ENCODE measurements around the gene PHLDB3. TPM values are rescaled to one million over a fixed set of nuclear protein-coding genes. Genes with fewer than 3 reads are reported as not detected.
"Not testable (repeated sequence)": the region's sequence is repeated elsewhere in the genome, so short reads cannot be mapped to it uniquely, and the experiment has no call there.

Gene PHLDB3
- total RNA-seq, result 10 to 100 TPM; 19.8 to 22.1 TPM

DNA sequence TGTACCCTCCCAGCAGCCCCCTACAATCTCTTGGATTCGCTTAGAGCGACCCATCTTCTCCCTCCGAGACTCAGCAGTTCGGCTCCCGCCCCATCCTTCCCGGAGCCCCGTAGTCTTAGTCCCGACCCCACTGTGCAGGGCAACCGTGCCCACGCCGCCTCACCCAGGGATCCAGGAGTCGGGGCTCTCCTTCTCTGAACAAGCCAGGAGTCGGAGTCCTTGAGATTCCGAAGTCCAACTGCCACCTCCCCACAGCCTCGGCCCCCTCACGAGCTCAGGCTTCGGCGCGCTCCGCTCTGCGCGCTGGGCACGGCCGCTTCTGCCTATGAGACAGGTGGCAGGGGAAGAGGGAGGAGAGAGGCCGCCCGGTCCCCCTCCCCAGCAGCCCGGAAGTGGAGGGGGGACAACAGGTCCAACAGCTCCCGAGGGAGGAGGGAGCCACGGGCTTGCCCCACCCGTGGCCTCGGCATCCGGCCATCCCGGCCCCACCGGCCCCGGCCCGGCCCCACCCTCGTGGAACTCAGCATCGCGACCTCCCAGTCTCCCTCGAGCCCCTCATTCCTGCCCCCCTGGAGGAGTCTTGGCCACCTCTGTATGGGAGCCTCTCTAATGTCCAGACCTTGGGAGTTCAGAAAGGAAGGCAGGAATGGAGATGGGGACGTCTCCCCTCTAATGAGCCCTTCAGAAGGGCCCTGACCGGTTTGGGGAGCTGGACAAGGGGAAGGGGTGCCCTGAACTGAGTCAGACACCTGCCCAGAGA lies at the start of gene PHLDB3:
PHLDB3 (minus strand) TSS at position 321 of the 760 bp plus-strand sequence. CDS start 628 bp downstream, outside the sequence.
- Mint-ChIP-seq H3K27ac (peak within 1 kb of the TSS; percentile 91), H3K4me1 (peaks cover 15% of the 10 kb centered on the region), H3K9me3 (no peaks in the 10 kb centered on the region), H3K27me3 (no peaks in the 10 kb centered on the region), H3K36me3 (peaks cover 4% of the 10 kb centered on the region), H3K4me3 (peak within 1 kb of the TSS; percentile 86)
- POLR2A ChIA-PET, result interaction anchor here (0.7 to 3.9 kb wide), 14 partner anchors 9 to 90 kb away, joined by 3 to 26 read pairs (median 6); partner anchors contain the start of genes LYPD3 and ZNF575
- ATAC-seq (ENCODE audit: low read depth) (peak; percentile 50), DNase-seq (no peak)

DNA sequence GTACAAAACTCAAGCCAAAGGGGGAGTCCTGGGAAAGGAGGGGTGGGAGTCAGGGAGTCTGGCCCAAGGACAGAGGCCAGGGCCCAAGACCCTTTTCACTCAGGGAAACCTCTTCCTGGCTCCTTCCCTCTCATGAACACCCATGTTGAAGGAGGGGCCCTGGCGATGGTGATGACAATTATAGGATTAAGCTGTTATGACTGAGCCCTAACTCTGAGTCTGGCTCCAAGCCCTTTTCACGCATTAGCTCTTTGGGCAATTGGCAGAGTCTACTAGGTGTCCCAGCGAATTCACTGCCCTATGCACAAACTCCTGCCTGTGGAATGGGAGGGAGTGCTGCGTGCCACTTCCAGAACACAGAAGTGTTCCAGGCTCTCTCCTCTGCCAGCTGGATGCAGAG lies 49.1 kb upstream of the PHLDB3 start:
- H3K27ac Mint-ChIP-seq, result no peak overlapping the region
- H3K36me3 Mint-ChIP-seq, result peaks cover 11% of the 10 kb centered on the region
- no peak for DNase-seq
- no peaks in the 10 kb centered on the region for H3K9me3 Mint-ChIP-seq
- no peak for ATAC-seq (ENCODE audit: low read depth)
- no peak overlapping the region for H3K4me3 Mint-ChIP-seq
- POLR2A ChIA-PET, result interaction anchor here (2.5 kb wide), 1 partner anchor 20 kb away, joined by 14 read pairs; the partner anchor contains the start of gene ZNF575
- no peaks in the 10 kb centered on the region for H3K27me3 Mint-ChIP-seq
- H3K4me1 Mint-ChIP-seq, result peaks cover 4% of the 10 kb centered on the region

DNA sequence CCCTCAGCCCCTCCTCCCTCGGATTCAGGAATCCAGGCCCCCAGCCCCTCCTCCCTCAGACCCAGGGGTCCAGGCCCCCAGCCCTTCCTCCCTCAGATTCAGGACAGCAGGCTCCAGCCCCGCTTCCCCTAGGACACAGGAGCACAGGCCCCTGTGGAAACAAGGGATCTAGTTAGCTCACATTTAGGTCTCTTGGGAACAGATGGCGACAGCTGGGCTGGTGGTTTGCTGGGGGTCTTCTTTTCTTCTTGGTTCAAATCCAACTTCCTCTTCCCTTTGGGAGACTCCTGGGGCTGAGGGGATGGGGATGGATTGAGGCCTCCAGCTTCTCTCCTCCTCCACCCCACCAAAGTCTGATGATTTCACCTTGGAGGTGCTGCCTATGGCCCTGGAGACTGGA lies 48.1 kb upstream of the PHLDB3 start:
- Mint-ChIP-seq H3K4me3 (no peak overlapping the region), H3K9me3 (no peaks in the 10 kb centered on the region), H3K4me1 (peaks cover 4% of the 10 kb centered on the region), H3K36me3 (peaks cover 11% of the 10 kb centered on the region), H3K27me3 (no peaks in the 10 kb centered on the region), H3K27ac (no peak overlapping the region)
- POLR2A ChIA-PET, result interaction anchor here (1.2 kb wide), 1 partner anchor 20 kb away, joined by 3 read pairs; the partner anchor contains the start of gene ZNF575
- ATAC-seq (ENCODE audit: low read depth), result no peak
- DNase-seq, result no peak

DNA sequence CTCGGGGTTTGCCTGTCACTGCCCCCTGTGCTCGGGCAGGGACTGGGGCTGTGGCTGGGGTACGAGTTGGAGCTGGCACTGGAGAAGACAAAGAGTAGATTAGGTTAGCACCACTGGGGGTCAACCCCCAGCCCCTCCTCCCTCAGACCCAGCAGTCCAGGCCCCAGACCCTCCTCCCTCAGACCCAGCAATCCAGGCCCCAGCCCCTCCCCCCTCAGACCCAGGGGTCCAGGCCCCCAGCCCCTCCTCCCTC lies 47.6 kb upstream of the PHLDB3 start:
- peaks cover 4% of the 10 kb centered on the region for H3K4me1 Mint-ChIP-seq
- H3K27me3 Mint-ChIP-seq, result no peaks in the 10 kb centered on the region
- peaks cover 11% of the 10 kb centered on the region for H3K36me3 Mint-ChIP-seq
- H3K9me3 Mint-ChIP-seq, result no peaks in the 10 kb centered on the region
- ATAC-seq (ENCODE audit: low read depth) (no peak), DNase-seq (no peak)
- POLR2A ChIA-PET, result interaction anchor here (1.2 kb wide), 1 partner anchor 19 kb away, joined by 3 read pairs; the partner anchor contains the start of gene ZNF575
- H3K4me3 Mint-ChIP-seq, result no peak overlapping the region
- H3K27ac Mint-ChIP-seq, result no peak overlapping the region

DNA sequence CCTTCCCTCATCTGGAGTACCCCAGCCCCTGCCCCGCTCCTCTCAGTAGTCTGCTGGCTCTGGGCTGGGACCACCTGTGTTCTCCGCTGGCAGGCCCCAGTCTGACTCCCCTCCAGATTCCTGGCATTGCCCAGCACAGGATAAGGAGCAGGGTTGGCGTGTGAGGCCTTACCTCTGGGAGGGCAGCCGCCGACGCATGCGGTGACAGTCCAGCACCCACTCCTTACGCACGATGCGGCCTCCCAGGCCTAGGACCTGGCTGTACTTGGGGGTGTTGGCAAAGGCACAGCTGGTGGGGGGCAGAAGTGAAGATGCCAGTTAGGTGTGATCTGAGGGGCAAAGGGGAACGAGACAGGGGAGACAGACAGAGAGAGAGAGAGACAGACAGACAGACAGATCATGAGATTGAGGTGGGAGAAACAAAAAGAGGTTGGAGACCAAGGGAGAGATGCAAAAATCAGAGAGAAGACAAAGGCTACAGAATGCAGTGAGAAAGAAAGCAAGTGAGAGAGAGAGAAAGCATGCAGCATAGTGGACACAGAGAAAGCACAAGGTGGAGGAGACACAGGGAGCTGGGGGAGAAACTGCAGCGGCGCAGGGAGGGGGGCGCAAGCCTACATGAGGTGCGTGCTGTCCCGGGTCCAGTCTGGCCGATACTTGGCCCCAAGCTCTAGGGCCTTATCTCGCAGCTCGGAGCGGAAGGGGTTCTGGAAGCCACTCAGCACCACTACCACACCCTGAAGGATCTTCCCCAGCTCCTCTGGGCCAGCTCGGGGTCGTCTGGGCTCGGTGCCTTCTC lies 47.1 kb upstream of the PHLDB3 start:
- Mint-ChIP-seq H3K9me3 (no peaks in the 10 kb centered on the region), H3K36me3 (peaks cover 11% of the 10 kb centered on the region), H3K27ac (no peak overlapping the region), H3K4me1 (peaks cover 4% of the 10 kb centered on the region), H3K27me3 (no peaks in the 10 kb centered on the region), H3K4me3 (no peak overlapping the region)
- POLR2A ChIA-PET, result interaction anchor here (1.2 kb wide), 1 partner anchor 19 kb away, joined by 3 read pairs; the partner anchor contains the start of gene ZNF575
- ATAC-seq (ENCODE audit: low read depth) (no peak), DNase-seq (no peak)

DNA sequence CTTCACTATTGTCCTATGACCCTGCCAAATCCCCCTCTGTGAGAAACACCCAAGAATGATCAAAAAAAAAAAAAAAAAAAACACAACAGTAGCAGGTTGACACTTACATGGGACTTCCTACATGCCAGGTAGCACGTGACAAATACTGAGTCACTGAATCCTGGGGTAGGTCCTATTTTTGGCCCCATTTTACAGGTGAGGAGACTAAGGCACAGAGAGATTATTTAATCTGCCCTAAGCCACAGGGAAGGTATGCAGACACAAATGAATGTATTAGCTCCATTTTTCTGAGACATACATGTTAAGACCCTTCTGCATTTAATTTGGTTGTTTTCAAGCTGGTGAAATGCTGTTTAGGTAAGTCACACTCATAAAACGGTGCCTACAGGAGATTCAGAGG lies 44.2 kb upstream of the PHLDB3 start:
- Mint-ChIP-seq H3K27me3 (no peaks in the 10 kb centered on the region), H3K4me1 (no peaks in the 10 kb centered on the region), H3K27ac (no peak overlapping the region), H3K36me3 (peaks cover 11% of the 10 kb centered on the region), H3K9me3 (no peaks in the 10 kb centered on the region), H3K4me3 (no peak overlapping the region)
- no peak for ATAC-seq (ENCODE audit: low read depth)
- POLR2A ChIA-PET, result interaction anchor here (0.6 to 1.4 kb wide), 2 partner anchors 13 to 35 kb away, joined by 3 to 6 read pairs; no protein-coding TSS in a partner anchor
- no peak for DNase-seq

DNA sequence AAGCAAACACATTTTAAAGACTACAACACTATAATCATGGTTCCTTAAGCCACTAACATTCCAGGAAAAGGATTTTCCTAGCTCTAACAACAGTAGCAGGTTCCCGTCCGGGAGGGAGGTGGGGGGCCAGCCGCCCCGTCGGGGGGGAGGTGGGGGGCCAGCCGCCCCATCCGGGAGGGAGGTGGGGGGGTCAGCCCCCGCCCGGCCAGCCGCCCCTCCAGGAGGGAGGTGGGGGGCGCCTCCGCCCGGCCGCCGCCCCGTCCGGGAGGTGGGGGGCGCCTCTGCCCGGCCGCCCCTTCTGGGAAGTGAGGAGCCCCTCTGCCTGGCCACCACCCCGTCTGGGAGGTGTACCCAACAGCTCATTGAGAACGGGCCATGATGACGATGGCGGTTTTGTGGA lies 43.4 kb upstream of the PHLDB3 start:
- POLR2A ChIA-PET, result interaction anchor here (1.4 kb wide), 1 partner anchor 14 kb away, joined by 3 read pairs; no protein-coding TSS in a partner anchor
- not testable (repeated sequence) for H3K9me3 Mint-ChIP-seq; H3K27ac Mint-ChIP-seq; H3K4me3 Mint-ChIP-seq; DNase-seq; ATAC-seq (ENCODE audit: low read depth); H3K27me3 Mint-ChIP-seq; H3K4me1 Mint-ChIP-seq
- H3K36me3 Mint-ChIP-seq, result peaks cover 11% of the 10 kb centered on the region

DNA sequence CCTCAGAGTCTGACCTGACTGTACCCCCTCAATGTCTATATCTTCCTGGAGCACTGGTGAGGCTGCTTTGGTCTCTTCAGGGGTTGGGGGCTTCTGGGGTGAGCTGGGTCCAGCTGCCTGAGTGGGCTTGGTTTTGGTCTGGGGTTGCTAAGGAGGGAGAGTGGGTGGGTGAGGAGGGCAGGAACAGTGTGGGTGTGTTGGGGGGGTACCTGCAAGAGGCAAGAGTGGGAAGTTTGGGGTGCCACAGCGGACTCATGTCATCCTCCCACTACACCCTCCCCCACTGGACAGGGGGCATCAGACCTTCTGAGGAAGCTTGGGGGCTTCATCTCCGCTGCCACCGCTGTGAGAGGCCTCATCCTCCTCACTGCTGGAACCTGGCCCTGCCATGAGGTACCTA lies 42.0 kb upstream of the PHLDB3 start:
- Mint-ChIP-seq H3K4me3 (no peak overlapping the region), H3K27ac (no peak overlapping the region), H3K27me3 (no peaks in the 10 kb centered on the region), H3K9me3 (no peaks in the 10 kb centered on the region), H3K36me3 (peaks cover 14% of the 10 kb centered on the region), H3K4me1 (no peaks in the 10 kb centered on the region)
- DNase-seq (no peak), ATAC-seq (ENCODE audit: low read depth) (no peak)
- POLR2A ChIA-PET, result interaction anchor here (0.6 kb wide), 1 partner anchor 10 kb away, joined by 3 read pairs; no protein-coding TSS in a partner anchor

DNA sequence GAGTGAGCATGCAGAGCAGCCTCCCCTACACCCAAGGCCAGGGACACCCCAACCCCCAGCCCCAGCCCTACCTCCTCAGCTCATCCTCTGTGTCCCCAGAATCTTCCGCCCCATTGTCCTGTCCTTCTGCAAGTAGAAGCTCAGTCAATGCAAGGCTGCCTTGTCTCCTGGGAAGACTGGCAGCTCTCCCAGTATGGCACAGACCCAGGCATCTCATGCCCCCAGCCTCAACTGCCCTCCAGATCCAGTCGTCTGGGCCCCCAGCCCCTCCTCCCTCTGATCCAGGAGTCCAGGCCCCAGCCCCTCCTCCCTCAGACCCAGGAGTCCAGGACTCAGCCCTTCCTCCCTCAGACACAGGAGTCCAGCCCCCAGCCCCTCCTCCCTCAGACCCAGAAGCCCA lies 41.4 kb upstream of the PHLDB3 start:
- POLR2A ChIA-PET, result interaction anchor here (0.6 to 0.8 kb wide), 2 partner anchors 9 to 12 kb away, joined by 3 to 4 read pairs; no protein-coding TSS in a partner anchor
- Mint-ChIP-seq H3K36me3 (peaks cover 14% of the 10 kb centered on the region), H3K27me3 (no peaks in the 10 kb centered on the region), H3K4me3 (no peak overlapping the region), H3K27ac (no peak overlapping the region), H3K4me1 (no peaks in the 10 kb centered on the region), H3K9me3 (no peaks in the 10 kb centered on the region)
- ATAC-seq (ENCODE audit: low read depth) (no peak), DNase-seq (no peak)

DNA sequence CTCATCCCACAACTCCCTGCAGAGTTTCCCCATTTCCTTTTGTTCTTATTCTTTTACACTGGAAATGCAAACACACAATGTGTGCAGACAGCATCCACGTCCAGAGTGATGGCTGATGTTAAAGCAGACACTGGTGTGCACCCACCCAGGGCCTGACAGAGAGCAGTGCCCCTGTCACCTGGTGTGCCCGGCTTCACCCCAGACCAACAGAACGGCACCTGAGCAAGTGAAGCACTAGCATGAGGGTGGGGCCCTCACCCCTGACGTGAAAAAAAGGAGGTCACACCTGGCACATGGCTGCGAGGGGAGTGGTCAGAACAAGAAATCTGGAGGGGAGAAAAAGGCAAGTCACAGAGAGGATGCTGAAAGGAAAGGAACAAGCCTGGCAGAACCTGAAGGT lies 40.7 kb upstream of the PHLDB3 start:
- POLR2A ChIA-PET, result interaction anchor here (0.8 kb wide), 1 partner anchor 12 kb away, joined by 4 read pairs; no protein-coding TSS in a partner anchor
- Mint-ChIP-seq H3K27ac (peak overlapping the region; percentile 50), H3K27me3 (no peaks in the 10 kb centered on the region), H3K36me3 (peaks cover 13% of the 10 kb centered on the region), H3K4me1 (no peaks in the 10 kb centered on the region), H3K4me3 (no peak overlapping the region), H3K9me3 (no peaks in the 10 kb centered on the region)
- ATAC-seq (ENCODE audit: low read depth) (no peak), DNase-seq (no peak)

DNA sequence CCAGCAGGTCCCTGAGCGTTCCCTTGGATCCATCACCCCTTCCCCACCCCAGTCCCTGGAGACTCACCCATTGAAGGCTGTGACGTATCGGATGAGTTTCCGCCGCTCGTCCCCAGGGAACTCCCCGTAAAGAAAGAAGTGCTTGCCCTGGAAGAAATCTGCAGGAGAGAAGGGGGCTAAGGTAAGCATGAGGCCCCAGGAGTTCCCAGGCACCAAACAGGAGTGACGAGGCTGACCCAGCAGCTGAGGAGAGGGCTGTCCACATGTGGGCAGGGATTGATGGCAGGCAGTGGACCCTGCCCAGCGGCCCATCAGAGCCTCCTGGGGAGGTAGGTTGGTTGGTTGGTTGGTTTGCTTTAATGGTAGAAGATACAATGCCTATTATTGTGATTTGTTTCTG lies 39.5 kb upstream of the PHLDB3 start:
- ATAC-seq (ENCODE audit: low read depth), result no peak
- POLR2A ChIA-PET, result interaction anchor here (1.1 kb wide), 1 partner anchor 37 kb away, joined by 3 read pairs; no protein-coding TSS in a partner anchor

DNA sequence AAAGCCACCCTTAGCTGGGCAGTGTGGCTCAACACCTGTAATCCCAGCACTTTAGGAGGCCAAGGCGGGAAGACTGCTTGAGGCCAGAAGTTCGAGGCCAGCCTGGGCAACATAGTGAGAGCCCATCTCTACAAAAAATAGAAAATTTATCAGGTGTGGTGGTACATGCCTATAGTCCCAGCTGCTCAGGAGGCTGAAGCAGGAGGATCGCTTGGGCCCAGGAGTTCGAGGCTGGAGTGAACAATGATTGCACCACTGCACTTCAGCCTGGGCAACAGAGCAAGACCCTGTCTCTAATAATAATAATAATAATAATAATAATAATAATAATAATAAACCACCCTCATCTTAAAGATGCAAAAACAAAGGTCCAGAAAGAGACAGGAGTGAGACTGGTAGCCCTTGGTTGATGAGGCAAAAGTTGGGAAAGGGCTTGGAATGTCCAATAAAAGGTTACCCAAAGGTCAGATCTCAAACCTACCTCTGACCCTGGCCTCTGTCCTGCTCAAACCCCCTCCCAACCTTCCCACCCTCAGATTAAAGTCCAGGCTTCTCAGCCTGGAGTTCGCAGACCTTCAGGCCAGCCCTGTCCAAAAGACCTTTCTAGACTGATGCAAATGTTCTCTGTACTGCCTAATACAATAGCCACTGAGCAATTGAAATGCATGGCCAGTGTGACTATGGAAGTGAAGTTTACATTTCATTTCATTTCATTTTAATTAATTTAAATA lies 37.5 kb upstream of the PHLDB3 start:
- Mint-ChIP-seq H3K9me3 (peaks cover 4% of the 10 kb centered on the region), H3K27ac (no peak overlapping the region), H3K4me1 (no peaks in the 10 kb centered on the region), H3K36me3 (peaks cover 34% of the 10 kb centered on the region), H3K27me3 (no peaks in the 10 kb centered on the region), H3K4me3 (no peak overlapping the region)
- ATAC-seq (ENCODE audit: low read depth), result no peak
- POLR2A ChIA-PET, result interaction anchor here (1.2 kb wide), 1 partner anchor 9 kb away, joined by 5 read pairs; the partner anchor contains the start of gene ZNF575
- no peak for DNase-seq

More for the DNA sequence above, 39.5 kb upstream of the PHLDB3 start:
- no peak overlapping the region for H3K27ac Mint-ChIP-seq
- H3K4me3 Mint-ChIP-seq, result no peak overlapping the region
- no peaks in the 10 kb centered on the region for H3K27me3 Mint-ChIP-seq
- H3K9me3 Mint-ChIP-seq, result peaks cover 3% of the 10 kb centered on the region
- no peak for DNase-seq
- H3K36me3 Mint-ChIP-seq, result peaks cover 22% of the 10 kb centered on the region
- H3K4me1 Mint-ChIP-seq, result no peaks in the 10 kb centered on the region

DNA sequence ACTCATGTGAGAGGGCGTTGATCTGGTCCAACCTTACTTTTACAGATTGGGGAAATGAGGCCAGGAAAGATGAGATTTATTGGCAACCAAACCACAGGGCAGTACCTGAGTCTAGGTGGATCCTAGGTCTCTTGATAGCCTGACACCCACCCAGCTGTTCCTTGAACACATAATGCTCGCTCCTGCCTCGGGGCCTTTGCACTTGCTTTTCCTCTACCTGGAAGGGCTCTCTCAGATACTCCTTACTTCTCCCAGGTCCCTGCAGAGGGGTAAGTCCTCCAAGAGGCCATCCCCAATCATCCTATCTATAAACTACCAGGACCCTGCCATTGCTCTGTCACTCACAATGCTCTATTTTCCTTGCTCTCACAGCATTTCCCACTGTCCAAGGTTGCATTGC lies 35.8 kb upstream of the PHLDB3 start:
- no peak for ATAC-seq (ENCODE audit: low read depth)
- peaks cover 4% of the 10 kb centered on the region for H3K9me3 Mint-ChIP-seq
- no peaks in the 10 kb centered on the region for H3K27me3 Mint-ChIP-seq
- H3K36me3 Mint-ChIP-seq, result peaks cover 34% of the 10 kb centered on the region
- H3K4me3 Mint-ChIP-seq, result no peak overlapping the region
- POLR2A ChIA-PET, result no interaction called here
- no peak overlapping the region for H3K27ac Mint-ChIP-seq
- DNase-seq, result no peak
- peaks cover 3% of the 10 kb centered on the region for H3K4me1 Mint-ChIP-seq
